GOT3 (cell line): ENCODE data around the gene BGN.

Source experiments
- DNase-seq: peaks from one replicate; lab custom pipeline; 2025; ENCODE audit warnings: mixed read lengths; lab: John Stamatoyannopoulos, UW

BGN gene

GRCh38 chrX:153526801-153527200 is 32.0 kb downstream of the BGN start:
- no peak for DNase-seq

- DNase-seq: no peak
These were observed 32.4 kb downstream of the BGN start for GRCh38 chrX:153527208-153527607.

- no peak for DNase-seq
These were observed 35.8 kb downstream of the BGN start for GRCh38 chrX:153530411-153531129.

- no peak for DNase-seq
These were observed 38.3 kb downstream of the BGN start for GRCh38 chrX:153533091-153533490.

GRCh38 chrX:153537080-153537479 is 42.3 kb downstream of the BGN start:
- DNase-seq: no peak

- no peak for DNase-seq
These were observed 42.9 kb downstream of the BGN start for GRCh38 chrX:153537526-153538295.

GRCh38 chrX:153538424-153538823 is 43.6 kb downstream of the BGN start:
- DNase-seq: no peak

- peak; percentile 5 for DNase-seq
These were observed 44.6 kb downstream of the BGN start for GRCh38 chrX:153539171-153539978.

GRCh38 chrX:153539979-153540358 is 45.2 kb downstream of the BGN start:
- DNase-seq: no peak

- no peak for DNase-seq
These were observed 49.9 kb downstream of the BGN start for GRCh38 chrX:153544727-153545126.

GRCh38 chrX:153546386-153546785 is 51.6 kb downstream of the BGN start:
- no peak for DNase-seq

GRCh38 chrX:153547195-153547594 is 52.4 kb downstream of the BGN start:
- no peak for DNase-seq

- no peak for DNase-seq
These were observed 54.5 kb downstream of the BGN start for GRCh38 chrX:153549231-153549630.

- DNase-seq: no peak
These were observed 55.0 kb downstream of the BGN start for GRCh38 chrX:153549807-153550206.

GRCh38 chrX:153551135-153551534 is 56.4 kb downstream of the BGN start:
- DNase-seq: no peak

GRCh38 chrX:153554519-153555167 is 59.9 kb downstream of the BGN start:
- DNase-seq: no peak

GRCh38 chrX:153556767-153557166 is 62.0 kb downstream of the BGN start:
- no peak for DNase-seq

GRCh38 chrX:153557618-153558355 is 63.0 kb downstream of the BGN start:
- DNase-seq: no peak
